ENCODE measurements around the gene BRSK2.

Gene BRSK2

GRCh38 chr11:1454576-1454975 lies 64.8 kb downstream of the BRSK2 start:
- no peak for DNase-seq

- no peak for DNase-seq
Observed at GRCh38 chr11:1455032-1455762, 65.5 kb downstream of the BRSK2 start.

GRCh38 chr11:1455763-1456060 lies 66.0 kb downstream of the BRSK2 start:
- DNase-seq: no peak

GRCh38 chr11:1456176-1456575 lies 66.4 kb downstream of the BRSK2 start:
- no peak for DNase-seq

- DNase-seq: no peak
Observed at GRCh38 chr11:1456596-1457325, 67.0 kb downstream of the BRSK2 start.

- DNase-seq: no peak
Observed at GRCh38 chr11:1457326-1457680, 67.6 kb downstream of the BRSK2 start.

GRCh38 chr11:1457856-1458255 lies 68.1 kb downstream of the BRSK2 start:
- no peak for DNase-seq

GRCh38 chr11:1458340-1459218 lies 68.8 kb downstream of the BRSK2 start:
- no peak for DNase-seq

- DNase-seq: no peak
Observed at GRCh38 chr11:1459219-1459575, 69.5 kb downstream of the BRSK2 start.

- DNase-seq: no peak
Observed at GRCh38 chr11:1459764-1460395, 70.1 kb downstream of the BRSK2 start.

- no peak for DNase-seq
Observed at GRCh38 chr11:1460396-1460985, 70.8 kb downstream of the BRSK2 start.

- no peak for DNase-seq
Observed at GRCh38 chr11:1460986-1461825, 71.5 kb downstream of the BRSK2 start.

GRCh38 chr11:1461826-1462697 lies 72.3 kb downstream of the BRSK2 start:
- DNase-seq: no peak

GRCh38 chr11:1462698-1462975 lies 72.9 kb downstream of the BRSK2 start:
- no peak for DNase-seq

- no peak for DNase-seq
Observed at GRCh38 chr11:1463056-1463455, 73.3 kb downstream of the BRSK2 start.

- DNase-seq: no peak
Observed at GRCh38 chr11:1466784-1467183, 77.0 kb downstream of the BRSK2 start.

- DNase-seq: no peak
Observed at GRCh38 chr11:1467270-1467669, 77.5 kb downstream of the BRSK2 start.

GRCh38 chr11:1468002-1468401 lies 78.3 kb downstream of the BRSK2 start:
- DNase-seq: no peak

GRCh38 chr11:1468473-1469066 lies 78.8 kb downstream of the BRSK2 start:
- no peak for DNase-seq

- DNase-seq: no peak
Observed at GRCh38 chr11:1469287-1469910, 79.7 kb downstream of the BRSK2 start.

Measured in activated gamma-delta T cell (primary cell).